HG02973 (cell line): ENCODE data around the gene APP.
A peak's percentile ranks its signal among the peaks of the same experiment; 100 is the strongest.

Experiments
- ATAC-seq: cut with Tn5 transposase; IDR thresholded peaks from one replicate; pipeline ENCODE4 v1.9.1; 2021; ENCODE audit warnings: moderate library complexity; ENCODE audit not compliant: unreplicated experiment

APP gene

GRCh38 chr21:25910809-25911208 lies 259.8 kb downstream of the APP start:
- no peak for ATAC-seq

GRCh38 chr21:25909341-25909740 lies 261.2 kb downstream of the APP start:
- ATAC-seq: no peak

- no peak for ATAC-seq
Observed at GRCh38 chr21:25908495-25908894, 262.1 kb downstream of the APP start.

- no peak for ATAC-seq
Observed at GRCh38 chr21:25907573-25908275, 262.8 kb downstream of the APP start.

- ATAC-seq: no peak
Observed at GRCh38 chr21:25906587-25906986, 264.0 kb downstream of the APP start.

- ATAC-seq: no peak
Observed at GRCh38 chr21:25905126-25905525, 265.4 kb downstream of the APP start.

GRCh38 chr21:25904044-25904695 lies 266.4 kb downstream of the APP start:
- no peak for ATAC-seq

GRCh38 chr21:25903607-25904006 lies 267.0 kb downstream of the APP start:
- peak; percentile 70 for ATAC-seq

- no peak for ATAC-seq
Observed at GRCh38 chr21:25901330-25901979, 269.1 kb downstream of the APP start.

- no peak for ATAC-seq
Observed at GRCh38 chr21:25898671-25899070, 271.9 kb downstream of the APP start.

GRCh38 chr21:25897383-25897782 lies 273.2 kb downstream of the APP start:
- ATAC-seq: no peak

- no peak for ATAC-seq
Observed at GRCh38 chr21:25896501-25897056, 274.0 kb downstream of the APP start.

GRCh38 chr21:25895565-25896205 lies 274.9 kb downstream of the APP start:
- peak; percentile 86 for ATAC-seq

GRCh38 chr21:25893191-25893590 lies 277.4 kb downstream of the APP start:
- ATAC-seq: no peak

GRCh38 chr21:25891596-25891995 lies 279.0 kb downstream of the APP start:
- no peak for ATAC-seq

GRCh38 chr21:25890001-25890400 lies 280.6 kb downstream of the APP start:
- no peak for ATAC-seq

- no peak for ATAC-seq
Observed at GRCh38 chr21:25888711-25889110, 281.9 kb downstream of the APP start.

GRCh38 chr21:25887646-25888306 lies 282.8 kb downstream of the APP start:
- ATAC-seq: no peak

- no peak for ATAC-seq
Observed at GRCh38 chr21:25887166-25887565, 283.4 kb downstream of the APP start.

- no peak for ATAC-seq
Observed at GRCh38 chr21:25885880-25886279, 284.7 kb downstream of the APP start.

- no peak for ATAC-seq
Observed at GRCh38 chr21:25885405-25885804, 285.2 kb downstream of the APP start.
